GM12865 (cell line): ENCODE data around the gene RAC2.

Experiments
- DNase-seq: peaks from one replicate; pipeline ENCODE4 v3.0.0; 2010; ENCODE audit warnings: low read depth
- H3K4me3 ChIP-seq: 2 replicates; pipeline ENCODE4 v1.5.1; 2011; ENCODE audit warnings: mild to moderate bottlenecking, low read depth, low read length, control low read depth
- TF ChIP-seq, protein P1 (sequence below): IDR thresholded peaks from 2 replicates; pipeline ENCODE4 v1.5.1; 2011; ENCODE audit warnings: low read length, control low read depth, low read depth, inconsistent platforms; ENCODE audit not compliant: insufficient read depth; ENCODE audit errors: missing control alignments

RAC2 gene

DNA sequence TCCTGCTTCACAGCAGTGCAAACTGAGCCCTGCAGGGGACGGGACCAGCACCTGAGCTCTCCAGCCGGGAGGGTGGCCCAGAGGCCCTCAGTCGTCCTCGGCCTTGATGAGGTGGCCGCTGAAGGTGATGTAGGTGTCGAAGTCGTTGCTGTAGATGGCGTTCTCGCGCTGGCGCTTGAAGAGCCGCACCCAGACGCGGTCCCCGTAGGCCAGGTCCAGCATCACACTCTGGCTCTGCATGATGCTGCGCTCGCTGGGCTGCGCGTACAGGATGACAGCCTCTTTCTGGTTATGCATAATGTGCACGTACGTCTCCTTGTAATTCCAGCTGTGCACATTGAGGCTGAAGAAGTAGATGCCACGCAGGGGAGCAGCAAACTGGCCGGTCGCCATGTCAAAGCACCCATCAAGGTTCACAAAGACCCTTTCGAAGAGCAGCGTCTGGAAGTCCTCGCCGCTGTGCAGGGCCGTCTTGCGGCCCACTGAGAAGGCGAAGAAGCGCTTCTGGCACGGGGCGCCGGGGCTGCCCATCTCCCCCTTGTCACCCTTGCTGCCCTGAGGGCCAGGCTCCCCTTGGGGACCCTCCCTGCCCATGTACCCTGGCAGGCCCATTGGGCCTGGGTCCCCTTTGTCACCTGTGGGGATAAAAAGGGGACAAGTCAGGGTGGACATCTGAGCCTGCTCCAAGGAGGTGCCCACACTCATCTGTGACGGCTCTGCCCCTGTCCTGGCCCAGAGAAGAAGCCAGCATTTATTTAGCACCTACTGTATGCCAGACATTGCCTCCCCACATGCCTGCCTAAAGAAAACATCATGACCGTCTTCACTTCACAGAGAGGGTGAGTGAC lies 61.7 kb downstream of the RAC2 start:
- no peak overlapping the region for H3K4me3 ChIP-seq
- DNase-seq = no peak
- TF ChIP-seq, protein P1, sequence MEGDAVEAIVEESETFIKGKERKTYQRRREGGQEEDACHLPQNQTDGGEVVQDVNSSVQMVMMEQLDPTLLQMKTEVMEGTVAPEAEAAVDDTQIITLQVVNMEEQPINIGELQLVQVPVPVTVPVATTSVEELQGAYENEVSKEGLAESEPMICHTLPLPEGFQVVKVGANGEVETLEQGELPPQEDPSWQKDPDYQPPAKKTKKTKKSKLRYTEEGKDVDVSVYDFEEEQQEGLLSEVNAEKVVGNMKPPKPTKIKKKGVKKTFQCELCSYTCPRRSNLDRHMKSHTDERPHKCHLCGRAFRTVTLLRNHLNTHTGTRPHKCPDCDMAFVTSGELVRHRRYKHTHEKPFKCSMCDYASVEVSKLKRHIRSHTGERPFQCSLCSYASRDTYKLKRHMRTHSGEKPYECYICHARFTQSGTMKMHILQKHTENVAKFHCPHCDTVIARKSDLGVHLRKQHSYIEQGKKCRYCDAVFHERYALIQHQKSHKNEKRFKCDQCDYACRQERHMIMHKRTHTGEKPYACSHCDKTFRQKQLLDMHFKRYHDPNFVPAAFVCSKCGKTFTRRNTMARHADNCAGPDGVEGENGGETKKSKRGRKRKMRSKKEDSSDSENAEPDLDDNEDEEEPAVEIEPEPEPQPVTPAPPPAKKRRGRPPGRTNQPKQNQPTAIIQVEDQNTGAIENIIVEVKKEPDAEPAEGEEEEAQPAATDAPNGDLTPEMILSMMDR = no peak

DNA sequence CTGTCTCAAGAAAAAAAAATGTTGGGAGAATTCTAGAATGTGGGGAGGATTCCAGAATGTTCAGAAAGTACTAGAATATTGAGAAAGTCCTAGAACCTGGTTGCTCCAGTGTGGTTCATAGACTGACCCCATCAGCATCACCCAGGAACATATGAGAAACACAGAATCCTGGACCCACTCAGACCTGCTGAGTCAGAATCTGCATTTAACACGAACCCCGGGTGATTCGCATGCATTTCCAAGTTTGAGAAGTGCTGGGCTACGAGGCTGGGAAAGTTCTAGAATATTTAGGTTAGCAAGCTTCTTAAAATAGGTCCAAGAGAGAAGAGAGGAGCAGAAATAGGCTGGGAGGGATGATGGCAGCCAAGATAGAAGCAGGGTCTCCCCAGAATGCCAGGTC lies 62.4 kb downstream of the RAC2 start:
- H3K4me3 ChIP-seq = no peak overlapping the region
- DNase-seq = no peak
- TF ChIP-seq, protein P1 = no peak

DNA sequence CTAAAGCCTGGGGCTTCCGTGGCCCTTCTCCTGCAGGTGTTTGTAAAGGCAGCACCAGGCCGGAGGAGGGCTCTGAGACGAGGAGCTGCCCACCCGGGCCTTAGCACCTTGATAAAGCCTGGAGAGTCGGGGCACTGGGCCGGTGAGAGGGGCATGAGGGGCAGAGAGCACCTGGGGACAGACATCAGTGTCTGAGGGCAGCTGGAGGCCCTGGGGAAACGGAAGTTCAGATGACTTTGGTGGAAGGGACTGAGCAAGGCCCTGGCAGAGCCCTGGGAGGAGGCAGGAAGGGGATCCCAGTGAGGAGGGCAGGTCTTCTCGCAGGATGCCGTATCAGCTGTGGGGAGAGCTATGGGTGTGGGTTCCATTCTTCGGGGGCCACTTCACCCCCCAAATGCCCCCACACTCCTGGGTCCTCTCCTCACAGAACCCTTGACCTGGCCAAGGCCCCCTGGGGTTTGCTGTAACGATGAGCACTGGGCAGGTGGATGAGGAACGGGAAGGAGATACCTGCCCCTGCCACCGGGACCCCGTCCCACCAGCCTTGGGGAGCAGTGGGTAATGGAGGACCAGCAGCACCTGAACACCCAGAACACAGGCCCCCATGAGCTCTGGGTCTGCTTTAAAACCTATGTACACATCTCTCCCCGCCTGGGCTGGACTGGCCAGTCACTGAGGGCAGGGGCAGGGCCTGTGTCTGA lies 63.4 kb downstream of the RAC2 start:
- no peak overlapping the region for H3K4me3 ChIP-seq
- DNase-seq = no peak
- TF ChIP-seq, protein P1 = no peak

DNA sequence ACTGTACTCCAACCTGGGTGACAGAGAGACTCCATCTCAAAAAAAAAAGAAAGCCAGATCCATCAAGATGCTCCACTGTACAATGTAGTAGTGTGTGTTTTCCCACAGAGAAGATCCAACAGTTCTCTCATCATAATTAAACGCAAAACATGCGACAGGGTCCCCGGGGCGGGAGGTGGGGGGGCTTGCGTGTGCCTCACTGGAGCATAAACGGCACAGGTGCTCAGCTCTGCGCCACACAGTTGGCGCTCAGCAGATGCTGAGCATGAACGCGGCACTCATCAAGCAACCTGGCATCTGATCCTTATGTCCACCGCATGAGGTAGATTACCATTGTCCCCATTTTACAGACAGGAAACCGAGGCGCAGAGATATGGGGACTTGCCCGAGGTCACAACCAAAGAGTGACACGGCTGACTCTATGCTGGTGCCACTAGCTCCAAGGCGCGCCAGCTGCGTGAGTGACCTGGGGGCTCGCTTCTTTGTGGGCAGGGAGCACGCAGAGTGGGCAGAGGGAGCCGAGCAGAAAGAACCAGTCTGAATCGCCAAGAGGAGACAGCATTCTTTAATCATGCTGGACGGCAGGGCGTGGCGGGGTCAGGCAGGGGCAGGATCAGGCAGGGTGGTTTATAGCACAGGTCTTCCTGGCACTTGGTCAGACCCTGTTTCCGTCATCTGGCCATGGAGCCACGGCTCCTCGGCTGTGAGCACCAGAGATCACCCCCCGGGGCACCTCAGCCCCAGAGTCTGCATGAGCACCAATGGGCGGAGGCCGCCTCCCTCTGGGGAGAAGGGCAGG lies 64.2 kb downstream of the RAC2 start:
- no peak for DNase-seq
- no peak overlapping the region for H3K4me3 ChIP-seq
- TF ChIP-seq, protein P1 = no peak

DNA sequence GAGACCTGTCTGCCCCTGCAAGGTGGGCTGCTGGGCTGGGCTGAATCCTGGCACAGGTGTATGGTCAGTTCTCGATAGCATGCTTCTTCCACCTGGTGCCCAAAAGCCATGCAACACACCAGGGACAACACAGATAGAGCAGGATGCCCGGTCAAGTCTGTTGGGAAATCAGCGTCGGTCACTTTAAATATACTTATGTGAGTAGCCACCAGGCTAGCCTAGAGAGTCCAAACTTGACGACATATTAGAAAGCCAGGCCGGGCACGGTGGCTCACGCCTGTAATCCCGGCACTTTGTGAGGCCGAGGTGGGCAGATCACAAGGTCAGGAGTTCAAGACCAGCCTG lies 65.0 kb downstream of the RAC2 start:
- no peak overlapping the region for H3K4me3 ChIP-seq
- TF ChIP-seq, protein P1 = no peak
- no peak for DNase-seq

DNA sequence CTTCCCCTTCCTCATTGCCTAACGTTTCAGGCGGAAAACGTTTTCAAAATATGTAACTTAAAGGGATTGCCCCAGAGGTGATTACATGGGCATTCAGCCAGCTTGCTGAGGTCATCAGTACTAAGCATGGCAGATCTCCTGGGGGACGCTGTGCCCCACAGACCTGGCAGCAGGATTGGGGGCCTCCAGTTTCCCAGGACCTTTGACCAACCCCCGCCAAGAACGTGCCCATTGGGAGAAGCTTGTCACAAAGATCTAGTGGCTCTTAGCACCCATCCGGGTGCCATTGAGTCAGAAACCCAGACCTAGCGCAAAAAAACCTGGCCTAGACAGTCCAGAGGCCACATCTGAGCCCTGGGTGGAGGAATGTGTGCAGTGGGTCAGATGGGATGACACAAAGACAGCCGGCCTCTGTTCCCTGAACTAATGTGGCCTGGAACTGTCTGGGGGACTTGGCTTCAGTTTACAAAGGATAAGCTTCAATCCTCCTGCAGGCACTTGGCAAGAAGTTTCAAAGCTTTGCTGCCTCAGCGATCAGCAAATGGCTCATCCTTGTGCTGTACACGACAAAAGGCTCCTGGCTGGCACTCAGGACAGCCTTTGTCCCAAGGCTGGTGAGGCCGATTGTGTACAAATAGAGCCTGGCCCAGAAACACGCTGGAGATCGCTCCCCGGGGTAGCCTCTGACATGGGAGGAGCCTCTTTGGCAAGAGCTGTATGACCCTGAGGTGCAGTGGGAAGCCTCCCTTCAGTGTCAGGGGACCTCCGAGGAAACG lies 65.5 kb downstream of the RAC2 start:
- no peak for DNase-seq

More for the DNA sequence above, 65.5 kb downstream of the RAC2 start:
- TF ChIP-seq, protein P1 = no peak
- no peak overlapping the region for H3K4me3 ChIP-seq
